ENCODE results near the gene PTGES3L.

DNA sequence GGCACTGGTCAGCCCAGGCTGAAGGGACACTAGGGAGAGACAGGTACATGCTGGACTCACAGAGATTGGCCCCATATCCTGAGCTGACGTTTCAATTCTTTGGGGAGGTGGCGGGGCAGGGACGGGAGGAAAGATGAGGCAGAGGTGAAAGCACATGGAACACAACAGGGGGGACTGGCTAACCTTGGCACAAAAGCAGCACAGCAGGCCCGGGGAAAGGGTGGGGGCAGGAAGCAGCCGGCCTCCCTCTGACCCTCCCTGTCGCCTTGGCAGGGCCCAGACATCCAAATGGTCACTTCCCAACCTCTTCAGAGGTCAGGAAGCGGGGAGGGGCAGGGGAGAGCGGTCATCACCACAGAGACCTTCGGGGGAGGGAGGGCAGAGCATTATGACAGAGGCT, 35.7 kb upstream of the PTGES3L start:
- TF ChIP-seq ZNF274 (IDR thresholded peaks at IDR 0.05; ENCODE audit: low read depth, low read length) (no peak), SUZ12 (IDR thresholded peaks at IDR 0.05; ENCODE audit: extremely low read depth, insufficient read depth, insufficient read length) (no peak)

Data from NT2/D1 (cell line).